Activated CD8-positive, alpha-beta memory T cell treated with anti-CD3 and anti-CD28 coated beads for 1 hour (primary cell): ENCODE data around the gene CLCN6.

Source experiments
- DNase-seq, 2 donors: peaks; one replicate each; pipeline ENCODE4 v3.0.0-alpha.2; 2020; ENCODE audit warnings: low read depth in 1 of 2; ENCODE audit errors: extremely low read depth in 1 of 2

The CLCN6 gene

GRCh38 chr1:11778844-11779623 is 27.0 kb upstream of the CLCN6 start:
- no peak for DNase-seq

- no peak for DNase-seq
These were observed 26.1 kb upstream of the CLCN6 start for GRCh38 chr1:11779715-11780379.

- no peak for DNase-seq
These were observed 25.4 kb upstream of the CLCN6 start for GRCh38 chr1:11780380-11781147.

GRCh38 chr1:11781297-11781696 is 24.7 kb upstream of the CLCN6 start:
- DNase-seq: no peak

GRCh38 chr1:11782127-11782708 is 23.8 kb upstream of the CLCN6 start:
- no peak for DNase-seq

GRCh38 chr1:11783556-11783955 is 22.4 kb upstream of the CLCN6 start:
- no peak for DNase-seq

GRCh38 chr1:11784256-11784992 is 21.6 kb upstream of the CLCN6 start:
- no peak for DNase-seq

- peak in 1 of 2 donors; percentile 28 for DNase-seq
These were observed 20.8 kb upstream of the CLCN6 start for GRCh38 chr1:11784993-11785769.

GRCh38 chr1:11786168-11786567 is 19.8 kb upstream of the CLCN6 start:
- no peak for DNase-seq

- no peak for DNase-seq
These were observed 18.7 kb upstream of the CLCN6 start for GRCh38 chr1:11787251-11787803.

GRCh38 chr1:11787804-11788436 is 18.1 kb upstream of the CLCN6 start:
- no peak for DNase-seq

- no peak for DNase-seq
These were observed 17.4 kb upstream of the CLCN6 start for GRCh38 chr1:11788549-11789053.

- no peak for DNase-seq
These were observed 16.6 kb upstream of the CLCN6 start for GRCh38 chr1:11789126-11790067.

- no peak for DNase-seq
These were observed 15.7 kb upstream of the CLCN6 start for GRCh38 chr1:11790101-11790879.

- no peak for DNase-seq
These were observed 14.9 kb upstream of the CLCN6 start for GRCh38 chr1:11790880-11791715.

GRCh38 chr1:11792106-11792505 is 13.9 kb upstream of the CLCN6 start:
- DNase-seq: no peak
